ENCODE results near the gene SCNN1A.

SCNN1A gene

DNA sequence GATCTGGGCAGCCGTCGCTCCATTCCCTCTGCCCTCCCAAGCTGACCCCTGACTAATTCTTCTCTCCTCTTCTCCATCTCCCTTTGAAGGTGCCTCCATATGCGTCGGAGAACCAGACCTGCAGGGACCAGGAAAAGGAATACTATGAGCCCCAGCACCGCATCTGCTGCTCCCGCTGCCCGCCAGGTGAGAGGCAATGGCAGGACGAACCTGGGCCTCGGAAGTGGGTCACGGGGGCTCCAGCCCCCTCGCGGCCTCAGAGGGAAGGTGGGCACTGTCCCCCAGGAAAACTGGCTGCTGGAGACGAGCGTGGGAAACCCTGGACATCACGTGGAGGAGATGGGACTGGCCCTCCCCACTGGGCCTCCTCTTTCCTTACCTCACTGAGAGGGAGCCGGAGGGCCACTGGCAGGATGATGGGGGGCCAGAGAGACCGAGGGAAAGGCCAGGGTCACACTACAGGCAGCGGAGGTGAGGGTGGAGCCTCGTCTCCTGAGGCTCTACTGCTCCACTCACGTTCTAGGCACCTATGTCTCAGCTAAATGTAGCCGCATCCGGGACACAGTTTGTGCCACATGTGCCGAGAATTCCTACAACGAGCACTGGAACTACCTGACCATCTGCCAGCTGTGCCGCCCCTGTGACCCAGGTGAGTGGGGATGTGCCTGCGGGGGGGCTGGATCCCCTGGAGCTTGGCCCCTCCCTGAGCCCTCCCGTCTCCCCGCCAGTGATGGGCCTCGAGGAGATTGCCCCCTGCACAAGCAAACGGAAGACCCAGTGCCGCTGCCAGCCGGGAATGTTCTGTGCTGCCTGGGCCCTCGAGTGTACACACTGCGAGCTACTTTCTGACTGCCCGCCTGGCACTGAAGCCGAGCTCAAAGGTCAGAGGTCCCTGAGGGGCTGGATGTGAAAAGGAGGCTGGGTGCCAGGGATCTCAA is 9.4 kb upstream of the SCNN1A start:
- no peak for DNase-seq (ENCODE audit: low spot score)

- peak; percentile 94 for DNase-seq (ENCODE audit: low spot score)
Observed at GRCh38 chr12:6383572-6384498, 8.5 kb upstream of the SCNN1A start, which contains the start of gene LTBR. Gene LTBR, plus strand, starts transcription at chr12:6384162. Its CDS starts 197 bp downstream, at chr12:6384359.

DNA sequence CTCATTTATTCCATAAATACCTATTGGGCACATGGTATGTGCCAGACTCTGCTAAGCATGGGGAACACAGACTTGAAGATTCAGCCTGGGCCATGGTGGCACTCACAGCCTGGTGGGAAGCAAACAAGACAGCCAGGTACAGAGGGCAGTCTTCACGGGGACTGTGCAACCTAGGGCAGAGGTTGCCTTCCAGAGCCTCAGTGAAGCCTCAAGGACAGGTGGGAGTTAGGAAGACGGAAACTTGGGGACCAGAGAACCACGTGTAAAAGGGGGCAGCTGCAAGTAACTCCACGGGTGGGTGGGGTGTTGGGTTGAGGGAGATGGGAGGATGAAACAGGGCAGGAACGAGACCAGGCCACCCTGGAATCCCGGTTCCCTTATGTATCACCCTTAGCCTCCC is 7.6 kb upstream of the SCNN1A start:
- no peak for DNase-seq (ENCODE audit: low spot score)

DNA sequence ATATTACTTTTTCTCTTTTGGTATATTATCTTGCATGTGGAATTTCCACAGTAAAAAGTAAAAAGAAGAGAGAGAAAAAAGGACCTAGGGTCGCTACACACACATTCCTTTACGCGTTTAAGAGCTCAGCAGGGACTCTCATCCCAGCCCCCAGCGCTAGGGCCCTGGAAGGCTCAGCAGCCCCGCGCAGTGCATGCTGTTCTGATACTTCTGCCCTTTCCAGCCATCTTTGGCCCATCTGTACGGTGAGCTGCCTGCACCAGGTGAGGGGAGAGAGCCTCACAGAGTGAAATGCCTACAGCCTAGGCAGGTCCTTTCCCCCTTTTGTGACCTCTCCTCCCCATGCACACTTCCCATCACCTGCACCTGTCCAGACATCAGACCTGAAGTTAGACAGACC is 7.0 kb upstream of the SCNN1A start:
- DNase-seq (ENCODE audit: low spot score), result no peak

DNA sequence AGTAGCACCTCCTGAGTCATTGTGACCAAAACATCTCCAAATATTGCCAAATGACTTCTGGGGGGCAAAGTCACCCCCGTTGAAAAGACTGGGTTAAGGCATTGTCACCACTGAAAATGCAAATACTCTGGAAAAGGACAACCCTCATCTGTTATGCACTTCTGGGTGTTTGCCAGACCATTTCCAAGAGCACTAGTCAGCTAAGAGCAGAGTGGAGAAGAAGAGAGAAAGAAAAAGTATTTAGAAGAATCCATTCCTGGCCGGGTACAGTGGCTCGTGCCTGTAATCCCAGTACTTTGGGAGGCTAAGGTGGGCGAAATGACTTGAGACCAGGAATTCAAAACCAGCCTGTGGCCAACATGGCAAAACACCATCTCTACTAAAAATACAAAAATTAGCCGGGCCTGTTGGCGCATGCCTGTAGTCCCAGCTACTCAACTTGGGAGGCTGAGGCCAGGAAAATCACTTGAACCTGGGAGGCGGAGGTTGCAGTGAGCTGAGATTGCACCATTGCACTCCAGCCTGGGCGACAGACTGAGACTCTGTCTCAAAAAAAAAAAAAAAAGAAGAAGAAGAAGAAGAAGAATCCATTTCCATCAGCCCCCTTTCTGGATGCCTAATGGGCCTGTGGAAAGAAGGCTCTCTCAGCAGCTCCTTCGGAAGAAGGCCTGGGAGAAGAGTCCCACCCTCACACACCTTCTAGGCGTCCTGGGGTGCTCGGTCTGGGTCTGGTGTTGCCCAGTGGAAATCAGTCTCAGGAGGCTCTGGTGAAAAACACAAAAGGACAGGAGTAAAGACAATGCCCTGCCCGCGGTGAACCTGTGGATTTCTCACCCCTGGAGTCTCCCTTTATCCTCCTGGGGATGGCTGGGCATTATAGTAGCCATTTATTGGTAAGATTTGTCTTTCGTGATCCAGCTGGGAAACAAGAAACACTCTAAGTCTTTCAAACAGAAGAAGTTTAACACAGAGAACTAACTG is 5.1 kb upstream of the SCNN1A start:
- DNase-seq (ENCODE audit: low spot score), result no peak

DNA sequence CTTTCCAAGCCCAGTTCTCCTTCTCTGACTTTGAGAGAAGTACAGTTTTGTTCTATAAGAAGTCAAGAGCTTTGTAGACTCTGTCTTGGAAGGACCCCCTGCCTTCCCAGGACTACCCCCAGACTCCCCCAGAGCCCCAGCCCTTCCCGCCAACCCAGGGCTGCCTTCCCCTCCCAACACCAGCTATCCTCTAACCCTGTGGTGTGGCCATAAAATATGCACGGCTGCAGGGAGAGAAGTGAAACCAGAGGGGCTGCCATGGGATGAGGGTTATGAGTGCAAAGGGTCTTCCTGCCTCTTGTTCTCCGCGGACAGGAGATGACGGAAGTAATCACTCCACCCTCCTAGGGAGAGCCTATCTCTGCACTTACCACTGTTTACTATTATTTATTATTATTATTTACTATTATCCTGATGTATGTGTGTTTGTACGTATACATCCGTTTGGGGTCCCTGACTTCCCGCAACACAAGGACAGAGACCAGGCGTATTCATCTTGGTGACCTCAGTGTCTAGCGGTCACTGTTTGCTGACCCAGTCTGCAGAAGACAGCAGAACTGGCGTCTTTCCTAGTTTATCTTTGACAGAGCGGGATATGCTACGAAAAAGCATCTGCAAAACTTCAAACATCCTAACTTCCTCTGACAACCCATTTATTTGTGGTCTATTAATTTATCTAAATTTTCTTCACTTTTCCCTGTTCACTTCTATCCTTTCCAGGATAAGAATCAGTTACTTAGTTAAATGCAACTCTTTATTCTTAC is 3.5 kb upstream of the SCNN1A start:
- no peak for DNase-seq (ENCODE audit: low spot score)

GRCh38 chr12:6377667-6377994 is 2.3 kb upstream of the SCNN1A start:
- DNase-seq (ENCODE audit: low spot score), result no peak

DNA sequence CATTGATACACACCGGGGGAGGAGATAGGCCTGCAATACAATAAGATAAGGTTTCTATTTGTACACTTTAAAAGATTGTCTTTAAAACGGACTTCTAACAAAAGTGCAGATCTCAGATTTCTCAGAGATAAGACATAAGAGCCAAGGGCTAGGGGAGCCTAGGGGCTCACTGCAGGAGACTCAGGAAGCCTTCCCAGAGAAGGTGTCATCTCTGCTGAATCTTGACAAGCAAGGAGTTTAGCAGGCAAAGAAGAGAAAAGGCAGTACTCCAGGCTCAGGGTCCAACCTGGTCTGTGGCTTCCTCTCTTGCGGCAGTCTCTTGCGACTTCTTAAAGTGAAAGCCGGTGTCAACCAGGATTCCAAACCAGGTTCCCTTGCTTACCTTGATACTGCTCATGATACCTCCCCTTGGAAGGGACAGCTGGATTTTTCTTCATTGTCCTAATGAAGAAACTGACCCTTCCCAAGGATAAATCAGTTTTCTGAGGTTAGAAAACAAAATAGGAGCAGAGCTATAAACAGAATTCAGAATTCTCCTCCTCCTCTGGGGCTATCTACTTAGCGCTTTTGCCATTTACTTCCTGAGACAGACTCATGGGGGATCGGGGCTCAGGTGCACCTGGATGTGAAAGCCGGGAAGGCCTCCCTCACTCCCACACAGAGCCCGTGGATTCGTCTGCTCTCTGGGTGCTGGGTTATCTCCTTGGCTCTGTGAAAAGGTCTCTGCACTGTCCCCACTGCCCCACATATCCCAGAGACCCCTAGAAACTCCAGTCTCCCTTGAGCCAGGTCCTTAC is 1.7 kb upstream of the SCNN1A start:
- DNase-seq (ENCODE audit: low spot score), result no peak

GRCh38 chr12:6376079-6376869 is 911 bp upstream of the SCNN1A start:
- no peak for DNase-seq (ENCODE audit: low spot score)

DNA sequence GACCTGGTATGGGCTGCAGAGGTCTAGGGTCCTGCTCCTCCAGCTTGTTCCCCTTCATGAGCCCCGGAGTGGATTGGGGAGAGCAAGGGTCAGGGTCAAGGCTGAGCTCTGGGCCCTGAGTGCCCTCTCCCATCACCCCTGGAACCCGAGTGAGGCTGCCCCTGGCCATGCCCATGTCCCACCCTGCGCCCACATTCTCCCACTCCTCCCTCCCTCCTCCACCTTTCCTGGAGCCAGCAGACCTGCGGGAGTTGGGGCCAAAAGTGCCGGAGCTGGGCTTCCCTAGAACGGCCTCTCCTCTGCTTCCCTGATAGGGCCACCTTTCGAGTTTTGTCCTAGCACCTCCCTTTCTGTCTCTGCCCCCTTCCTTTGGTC is 590 bp downstream of the SCNN1A start:
- no peak for DNase-seq (ENCODE audit: low spot score)

GRCh38 chr12:6374028-6374785 is 1.2 kb downstream of the SCNN1A start:
- DNase-seq (ENCODE audit: low spot score), result no peak

DNA sequence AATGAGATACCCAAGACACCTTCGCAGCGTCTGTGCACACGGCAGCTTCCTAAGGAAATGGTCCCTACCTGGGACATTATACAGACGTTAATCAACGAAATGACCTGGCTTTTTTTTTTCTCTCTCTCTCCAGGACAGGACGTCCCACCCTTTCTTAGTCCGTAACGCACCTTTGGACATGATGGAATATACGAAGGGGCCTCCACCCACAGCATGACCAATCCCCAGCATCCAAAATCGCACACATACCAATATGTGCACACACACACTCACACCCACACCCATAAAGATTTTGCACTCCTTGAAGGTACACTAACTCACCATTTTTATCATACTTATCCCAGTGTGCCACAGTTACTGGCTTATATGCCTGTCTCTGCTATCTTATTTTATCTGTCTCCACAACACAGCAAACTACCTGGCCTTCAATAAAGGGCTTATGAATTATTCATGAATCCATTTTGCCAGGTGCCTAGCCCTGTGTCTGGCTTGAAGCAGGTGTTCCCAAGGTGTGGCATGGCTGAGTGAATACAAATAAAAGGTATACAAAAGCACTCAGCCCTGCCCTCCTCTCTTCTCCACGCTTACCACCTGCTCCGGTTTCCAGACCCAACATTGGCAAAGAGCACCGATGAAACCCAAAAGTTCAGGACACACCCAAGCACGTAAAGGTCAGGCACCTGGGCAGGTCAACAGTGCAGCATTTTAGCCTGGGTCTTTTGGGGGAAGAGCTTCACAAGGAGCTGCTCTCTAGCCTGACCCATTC is 2.2 kb downstream of the SCNN1A start:
- DNase-seq (ENCODE audit: low spot score), result no peak

DNA sequence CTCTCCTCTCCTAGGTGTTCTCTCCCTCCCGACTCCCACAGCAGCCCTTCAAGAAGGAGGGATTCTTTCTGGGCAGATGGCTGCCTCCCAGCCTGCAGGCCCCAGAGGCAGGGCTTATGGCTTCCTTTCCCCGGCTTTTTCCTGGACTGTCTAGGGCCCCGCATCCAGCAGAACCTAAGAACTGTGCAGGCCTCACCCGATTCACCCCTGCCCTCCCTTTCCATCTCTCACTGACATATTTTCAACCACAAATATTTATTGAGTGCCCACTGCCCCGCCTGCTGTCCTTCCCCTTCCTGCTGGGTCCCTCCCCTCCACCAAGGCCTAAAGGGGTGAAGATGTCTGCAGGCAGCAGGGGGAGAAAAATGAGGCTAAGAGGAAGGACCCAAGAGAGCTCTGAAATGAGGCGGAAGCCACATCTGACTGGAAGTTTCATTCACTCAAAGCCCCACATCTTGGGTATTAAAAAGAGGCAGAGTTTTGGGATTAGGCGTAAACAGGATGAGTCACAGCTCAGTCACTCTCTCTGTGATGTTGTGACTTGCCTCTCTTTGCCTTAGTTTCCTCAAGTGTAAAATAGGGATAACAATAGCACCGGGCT is 2.9 kb downstream of the SCNN1A start:
- no peak for DNase-seq (ENCODE audit: low spot score)

- no peak for DNase-seq (ENCODE audit: low spot score)
Observed at GRCh38 chr12:6370994-6371754, 4.2 kb downstream of the SCNN1A start.

GRCh38 chr12:6370576-6370935 is 4.8 kb downstream of the SCNN1A start:
- no peak for DNase-seq (ENCODE audit: low spot score)

GRCh38 chr12:6369916-6370575 is 5.3 kb downstream of the SCNN1A start:
- DNase-seq (ENCODE audit: low spot score), result no peak

Data from left forelimb (tissue), 1 donor.